Cardiac fibroblast (primary cell): ENCODE data around the gene SVOPL.

Source experiments
- DNase-seq, 2 donors: peaks; one replicate each; pipeline versions ENCODE4 v3.0.0 to v3.0.0-alpha.2; 2010; ENCODE audit warnings: low read depth in 2 of 2
- H3K4me3 ChIP-seq, 2 donors: replicated peaks in 1 of 2; 1 replicate in 1 of 2; 2 replicates in 1 of 2; pipeline ENCODE4 v1.5.1; 2011; ENCODE audit warnings: low read depth in 2 of 2, low read length in 2 of 2, mild to moderate bottlenecking in 2 of 2, moderate library complexity in 1 of 2
- TF ChIP-seq, protein P1 (sequence below): IDR thresholded peaks from one replicate; pipeline ENCODE4 v1.5.1; 2011; ENCODE audit warnings: low read depth, mild to moderate bottlenecking, low read length, inconsistent platforms

The SVOPL gene

DNA sequence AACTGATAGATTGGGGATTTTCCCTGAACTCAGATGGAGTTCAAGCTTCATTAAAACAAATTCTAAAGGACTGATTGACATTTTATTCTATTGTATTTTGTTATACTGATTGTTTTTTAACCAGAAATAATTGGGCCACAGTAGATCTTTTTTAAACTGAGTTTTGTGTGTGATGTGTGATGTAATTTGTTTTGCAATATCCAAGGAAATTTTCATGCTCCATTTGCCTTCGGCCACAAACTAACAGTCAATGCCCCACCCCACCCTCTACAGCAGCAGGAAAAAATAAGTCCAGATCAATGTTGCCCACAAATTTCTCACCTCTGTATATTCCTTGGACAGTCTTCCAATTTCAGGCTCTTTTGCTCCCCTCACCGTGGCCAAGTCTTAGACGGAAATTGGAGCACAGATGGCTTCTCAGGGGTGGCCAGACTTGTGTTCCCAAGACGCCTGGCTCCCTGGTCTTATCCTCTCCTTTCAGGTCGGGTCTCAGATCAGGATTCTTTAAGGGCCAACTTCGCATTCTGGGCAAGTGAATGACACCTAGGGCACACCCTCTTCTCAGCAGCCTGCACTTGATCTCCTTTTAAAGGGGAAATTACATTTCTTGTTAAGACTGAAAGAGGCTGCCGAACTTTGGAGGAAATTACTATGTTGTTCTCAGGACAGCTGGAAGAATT lies at the start of gene SVOPL:
TSS of gene SVOPL (minus strand) at position 506 of the 680 bp plus-strand sequence. CDS start 22,317 bp downstream, outside the sequence.
- TF ChIP-seq, protein P1, sequence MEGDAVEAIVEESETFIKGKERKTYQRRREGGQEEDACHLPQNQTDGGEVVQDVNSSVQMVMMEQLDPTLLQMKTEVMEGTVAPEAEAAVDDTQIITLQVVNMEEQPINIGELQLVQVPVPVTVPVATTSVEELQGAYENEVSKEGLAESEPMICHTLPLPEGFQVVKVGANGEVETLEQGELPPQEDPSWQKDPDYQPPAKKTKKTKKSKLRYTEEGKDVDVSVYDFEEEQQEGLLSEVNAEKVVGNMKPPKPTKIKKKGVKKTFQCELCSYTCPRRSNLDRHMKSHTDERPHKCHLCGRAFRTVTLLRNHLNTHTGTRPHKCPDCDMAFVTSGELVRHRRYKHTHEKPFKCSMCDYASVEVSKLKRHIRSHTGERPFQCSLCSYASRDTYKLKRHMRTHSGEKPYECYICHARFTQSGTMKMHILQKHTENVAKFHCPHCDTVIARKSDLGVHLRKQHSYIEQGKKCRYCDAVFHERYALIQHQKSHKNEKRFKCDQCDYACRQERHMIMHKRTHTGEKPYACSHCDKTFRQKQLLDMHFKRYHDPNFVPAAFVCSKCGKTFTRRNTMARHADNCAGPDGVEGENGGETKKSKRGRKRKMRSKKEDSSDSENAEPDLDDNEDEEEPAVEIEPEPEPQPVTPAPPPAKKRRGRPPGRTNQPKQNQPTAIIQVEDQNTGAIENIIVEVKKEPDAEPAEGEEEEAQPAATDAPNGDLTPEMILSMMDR, result no peak
- no peak within 1 kb of the TSS for H3K4me3 ChIP-seq
- DNase-seq, result no peak

DNA sequence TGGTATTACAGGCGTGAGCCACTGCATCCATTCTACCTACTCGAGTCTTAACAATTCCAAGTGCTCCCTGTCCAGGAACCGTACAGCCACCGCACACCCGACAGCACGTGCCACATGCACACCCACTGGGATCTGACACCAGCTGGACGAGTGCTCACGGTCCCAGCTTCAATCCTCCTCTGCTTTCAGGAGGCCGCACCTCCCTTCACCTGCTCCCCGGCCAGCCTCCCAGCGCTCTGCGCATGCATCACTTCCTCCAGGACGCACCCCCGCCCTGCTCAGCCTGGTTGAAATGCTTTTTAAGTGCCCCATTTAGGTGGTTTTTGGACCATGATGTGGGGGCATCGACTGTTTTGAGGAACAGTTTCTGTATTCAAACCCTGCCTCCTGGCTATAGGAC lies 49.3 kb upstream of the SVOPL start:
- TF ChIP-seq, protein P1, result no peak
- DNase-seq, result no peak
- no peak overlapping the region for H3K4me3 ChIP-seq

GRCh38 chr7:138749960-138750359 lies 48.8 kb upstream of the SVOPL start:
- DNase-seq, result no peak
- TF ChIP-seq, protein P1, result no peak
- no peak overlapping the region for H3K4me3 ChIP-seq

GRCh38 chr7:138748666-138749065 lies 47.5 kb upstream of the SVOPL start:
- TF ChIP-seq, protein P1, result no peak
- no peak for DNase-seq

GRCh38 chr7:138746073-138746472 lies 44.9 kb upstream of the SVOPL start:
- H3K4me3 ChIP-seq, result no peak overlapping the region
- TF ChIP-seq, protein P1, result no peak
- DNase-seq, result no peak

More at GRCh38 chr7:138748666-138749065, 47.5 kb upstream of the SVOPL start:
- no peak overlapping the region for H3K4me3 ChIP-seq

DNA sequence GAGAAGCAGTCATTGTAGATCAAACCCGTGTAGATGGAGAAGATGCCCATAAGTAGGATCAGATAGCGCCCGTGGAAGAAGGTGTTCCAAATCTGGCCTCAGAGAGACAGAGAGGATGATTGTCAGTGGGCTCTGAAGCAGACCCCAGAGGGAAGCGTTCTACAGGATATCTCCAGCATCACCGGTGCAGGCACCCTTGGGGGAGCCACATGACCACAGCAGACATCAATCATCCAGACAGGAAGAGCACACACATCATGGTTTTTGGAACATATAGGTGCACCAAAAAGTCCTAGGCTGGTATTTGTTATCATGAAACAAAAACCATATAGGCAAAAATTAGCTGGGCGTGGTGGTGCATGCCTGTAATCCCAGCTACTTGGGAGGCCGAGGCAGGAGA lies 44.0 kb upstream of the SVOPL start:
- H3K4me3 ChIP-seq, result no peak overlapping the region
- DNase-seq, result no peak
- TF ChIP-seq, protein P1, result no peak

GRCh38 chr7:138741453-138741735 lies 40.2 kb upstream of the SVOPL start:
- TF ChIP-seq, protein P1, result no peak
- no peak overlapping the region for H3K4me3 ChIP-seq
- DNase-seq, result no peak
